Lower leg skin (tissue), 4 donors: ENCODE measurements around the gene VPS26B. TPM values are rescaled to one million over a fixed set of nuclear protein-coding genes. Genes with fewer than 3 reads are reported as not detected.
"Not testable (repeated sequence)": the region's sequence is repeated elsewhere in the genome, so short reads cannot be mapped to it uniquely, and the experiment has no call there.

Experiments used
- DNase-seq, 2 donors: peaks; one replicate each; pipeline ENCODE4 v3.0.0-alpha.2; 2019; ENCODE audit warnings: low spot score in 2 of 2
- H3K4me3 ChIP-seq: fragments of 200-600 bp; sonication (generic); 2 replicates; pipeline ENCODE4 v1.5.1; 2017; ENCODE audit warnings: mild to moderate bottlenecking, low read depth; ENCODE audit not compliant: poor library complexity, severe bottlenecking
- POLR2A ChIP-seq, 2 donors: fragments of 450-650 bp; IDR thresholded peaks; one replicate each; pipeline ENCODE4 v1.6.1; 2016 to 2017; ENCODE audit warnings: antibody characterized with exemption in 2 of 2, mild to moderate bottlenecking in 1 of 2, moderate library complexity in 1 of 2
- WGBS, 2 donors: methylation state at CpG; one replicate each; pipeline ENCODE4 v1.1.5; 2018; 5-methylcytosine and 5-hydroxymethylcytosine counted together
- intact Hi-C: fragments of 100-400 bp; cut with DNase I; formaldehyde crosslinking; loops from one replicate; pipeline ENCODE4 v1.15.0; 2023; ENCODE audit warnings: low total_unique reads
- total RNA-seq, 4 donors: library from RNA; depleted of rRNA; stranded (reverse); fragments of >200 nt; gene quantifications; one replicate each; pipeline ENCODE4 v1.1.0, GENCODE V29; 2016
- TF ChIP-seq, protein P1 (sequence below), 3 donors: fragments of 450-650 bp; IDR thresholded peaks; one replicate each; pipeline ENCODE4 v1.5.1; 2016; ENCODE audit warnings: antibody characterized with exemption in 3 of 3, mild to moderate bottlenecking in 3 of 3, moderate library complexity in 2 of 3

VPS26B gene
- total RNA-seq, 4 donors from 2014 or later = 50.6 to 76.5 (median 64.1) TPM

GRCh38 chr11:134250675-134251074 is 26.2 kb downstream of the VPS26B start:
- 91 to 96% methylated on average over 2 of the region's 2 CpGs for WGBS, 2 donors
- intact Hi-C loops = no loop called here
- TF ChIP-seq, protein P1, sequence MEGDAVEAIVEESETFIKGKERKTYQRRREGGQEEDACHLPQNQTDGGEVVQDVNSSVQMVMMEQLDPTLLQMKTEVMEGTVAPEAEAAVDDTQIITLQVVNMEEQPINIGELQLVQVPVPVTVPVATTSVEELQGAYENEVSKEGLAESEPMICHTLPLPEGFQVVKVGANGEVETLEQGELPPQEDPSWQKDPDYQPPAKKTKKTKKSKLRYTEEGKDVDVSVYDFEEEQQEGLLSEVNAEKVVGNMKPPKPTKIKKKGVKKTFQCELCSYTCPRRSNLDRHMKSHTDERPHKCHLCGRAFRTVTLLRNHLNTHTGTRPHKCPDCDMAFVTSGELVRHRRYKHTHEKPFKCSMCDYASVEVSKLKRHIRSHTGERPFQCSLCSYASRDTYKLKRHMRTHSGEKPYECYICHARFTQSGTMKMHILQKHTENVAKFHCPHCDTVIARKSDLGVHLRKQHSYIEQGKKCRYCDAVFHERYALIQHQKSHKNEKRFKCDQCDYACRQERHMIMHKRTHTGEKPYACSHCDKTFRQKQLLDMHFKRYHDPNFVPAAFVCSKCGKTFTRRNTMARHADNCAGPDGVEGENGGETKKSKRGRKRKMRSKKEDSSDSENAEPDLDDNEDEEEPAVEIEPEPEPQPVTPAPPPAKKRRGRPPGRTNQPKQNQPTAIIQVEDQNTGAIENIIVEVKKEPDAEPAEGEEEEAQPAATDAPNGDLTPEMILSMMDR (IDR thresholded peaks at IDR 0.05) = no peak
- TF ChIP-seq POLR2A (IDR thresholded peaks at IDR 0.05) = no peak
- no peak overlapping the region for H3K4me3 ChIP-seq
- no peak for DNase-seq

- intact Hi-C loops = no loop called here
- TF ChIP-seq, protein P1 (IDR thresholded peaks at IDR 0.05) = no peak
- no peak for TF ChIP-seq POLR2A (IDR thresholded peaks at IDR 0.05)
- WGBS, 2 donors = 3 to 4% methylated on average over 27 of the region's 27 CpGs
- peak overlapping the region; percentile 63 for H3K4me3 ChIP-seq
- DNase-seq = no peak
Measured at GRCh38 chr11:134252346-134253187, 28.1 kb downstream of the VPS26B start.

GRCh38 chr11:134253188-134253993 is 28.9 kb downstream of the VPS26B start, which contains the start of the genes ACAD8 and THYN1:
TSS of gene ACAD8 (plus strand) at chr11:134253568. CDS start at chr11:134253601, 33 bp downstream.
TSS of gene THYN1 (minus strand) at chr11:134253352. CDS start at chr11:134252882, 470 bp downstream.
- TF ChIP-seq POLR2A (IDR thresholded peaks at IDR 0.05) = no peak
- TF ChIP-seq, protein P1 (IDR thresholded peaks at IDR 0.05) = no peak
- WGBS, 2 donors = 1% methylated on average over 23 to 65 of the region's 70 CpGs
- peak within 1 kb of the TSS; percentile 63 for H3K4me3 ChIP-seq
- intact Hi-C loops = no loop called here
- peak; percentile 96 to 99 for DNase-seq

- no peak for TF ChIP-seq POLR2A (IDR thresholded peaks at IDR 0.05)
- TF ChIP-seq, protein P1 (IDR thresholded peaks at IDR 0.05) = no peak
- DNase-seq = no peak
- intact Hi-C loops = no loop called here
- 60 to 64% methylated on average over 3 of the region's 3 CpGs for WGBS, 2 donors
- H3K4me3 ChIP-seq = no peak overlapping the region
Measured at GRCh38 chr11:134254433-134255183, 30.1 kb downstream of the VPS26B start.

GRCh38 chr11:134255184-134255561 is 30.7 kb downstream of the VPS26B start:
- H3K4me3 ChIP-seq, DNase-seq, intact Hi-C loops: not testable (repeated sequence)
- WGBS, 2 donors = 95% methylated on average over 5 of the region's 5 CpGs
